Neural cell (in vitro differentiated cells): ENCODE results near the gene POMGNT2.

Experiments
- EZH2 ChIP-seq: fragments of 200-600, 300-800 bp; shearing (Covaris generic), sonication (generic); IDR thresholded peaks from 2 replicates; pipeline ENCODE4 v1.6.1; 2014; ENCODE audit warnings: antibody characterized with exemption, low read length, borderline replicate concordance, mild to moderate bottlenecking; ENCODE audit not compliant: insufficient read depth, poor library complexity, severe bottlenecking
- TF ChIP-seq, protein P1 (sequence below): fragments of 450-650 bp; IDR thresholded peaks from 2 replicates; pipeline ENCODE4 v1.5.1; 2014; ENCODE audit warnings: antibody characterized with exemption, mild to moderate bottlenecking, moderate library complexity; ENCODE audit not compliant: poor library complexity, severe bottlenecking

DNA sequence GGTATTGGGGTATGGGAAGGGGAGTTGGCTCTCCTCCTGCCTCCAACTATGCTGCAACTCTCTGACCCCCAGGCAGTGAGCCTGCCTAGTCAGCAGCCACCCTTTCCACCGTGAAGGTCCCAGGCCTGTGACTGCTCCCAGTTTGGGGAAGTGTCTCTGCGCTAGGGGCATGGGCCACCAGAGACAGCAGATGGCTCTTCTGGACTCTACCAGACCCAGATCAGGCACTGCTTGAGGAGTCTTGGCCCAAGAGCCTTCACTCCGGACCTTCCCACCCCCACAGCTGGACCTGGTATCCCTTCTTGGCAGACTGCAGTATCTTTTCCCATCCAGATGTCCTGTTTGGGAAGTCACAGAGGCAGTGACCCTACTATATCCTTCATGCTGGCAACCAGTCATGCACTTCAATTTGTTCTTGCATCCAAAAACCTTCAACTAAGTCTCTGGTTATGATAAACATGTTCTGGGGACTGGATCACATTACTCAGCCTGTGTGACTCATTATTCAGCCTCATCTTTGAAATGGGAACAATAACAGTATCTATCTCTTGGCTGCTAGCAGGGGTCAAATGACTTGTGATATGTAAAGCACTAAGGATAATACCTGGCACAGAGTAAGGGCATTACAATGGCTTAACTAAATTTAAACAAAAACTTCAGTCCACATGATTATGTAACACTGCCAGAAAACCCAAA, 62.7 kb downstream of the POMGNT2 start:
- TF ChIP-seq, protein P1, sequence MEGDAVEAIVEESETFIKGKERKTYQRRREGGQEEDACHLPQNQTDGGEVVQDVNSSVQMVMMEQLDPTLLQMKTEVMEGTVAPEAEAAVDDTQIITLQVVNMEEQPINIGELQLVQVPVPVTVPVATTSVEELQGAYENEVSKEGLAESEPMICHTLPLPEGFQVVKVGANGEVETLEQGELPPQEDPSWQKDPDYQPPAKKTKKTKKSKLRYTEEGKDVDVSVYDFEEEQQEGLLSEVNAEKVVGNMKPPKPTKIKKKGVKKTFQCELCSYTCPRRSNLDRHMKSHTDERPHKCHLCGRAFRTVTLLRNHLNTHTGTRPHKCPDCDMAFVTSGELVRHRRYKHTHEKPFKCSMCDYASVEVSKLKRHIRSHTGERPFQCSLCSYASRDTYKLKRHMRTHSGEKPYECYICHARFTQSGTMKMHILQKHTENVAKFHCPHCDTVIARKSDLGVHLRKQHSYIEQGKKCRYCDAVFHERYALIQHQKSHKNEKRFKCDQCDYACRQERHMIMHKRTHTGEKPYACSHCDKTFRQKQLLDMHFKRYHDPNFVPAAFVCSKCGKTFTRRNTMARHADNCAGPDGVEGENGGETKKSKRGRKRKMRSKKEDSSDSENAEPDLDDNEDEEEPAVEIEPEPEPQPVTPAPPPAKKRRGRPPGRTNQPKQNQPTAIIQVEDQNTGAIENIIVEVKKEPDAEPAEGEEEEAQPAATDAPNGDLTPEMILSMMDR = no peak
- no peak for TF ChIP-seq EZH2
